Endothelial cell of umbilical vein (primary cell): ENCODE measurements around the gene PRKG1. TPM values are rescaled to one million over a fixed set of nuclear protein-coding genes. Genes with fewer than 3 reads are reported as not detected.

Source experiments
- BruUV-seq: library from RNA; stranded (reverse); fragments of 400-500 nt; replicated peaks from 2 replicates; lab custom pipeline; 2021; lab: Mats Ljungman, UMichigan
- CTCF ChIA-PET: fragments of 300-600, 350-600 bp; sonication (Branson Sonifier 250); formaldehyde crosslinking; loops from one replicate; lab custom pipeline; 2021; ENCODE audit warnings: antibody characterized with exemption, inconsistent platforms; lab: Charles Lee
- POLR2A ChIA-PET: fragments of 300-600, 350-600 bp; sonication (Branson Sonifier 250); formaldehyde crosslinking; loops from one replicate; lab custom pipeline; 2021; ENCODE audit warnings: antibody characterized with exemption, inconsistent platforms; lab: Charles Lee
- DNase-seq: peaks from one replicate; pipeline ENCODE4 v3.0.0-alpha.2; 2011; ENCODE audit warnings: low read depth, low spot score
- FAIRE-seq: peaks from 2 replicates; lab custom pipeline; 2011; peaks lifted over from hg19 to GRCh38; lab: Jason Lieb, UNC
- H2AFZ ChIP-seq: 2 replicates; pipeline ENCODE4 v1.6.0; 2012; ENCODE audit warnings: low read depth, low read length, control low read depth, inconsistent platforms
- H3K27ac ChIP-seq: 2 replicates; pipeline ENCODE4 v1.5.1; 2011; ENCODE audit warnings: low read depth, mild to moderate bottlenecking, control low read depth, low read length, moderate library complexity; ENCODE audit not compliant: insufficient read depth
- H3K27me3 ChIP-seq, 2 experiments: 2 replicates each; pipeline versions ENCODE4 v1.6.0 to v1.6.1; 2011; ENCODE audit warnings: low read length in 2 of 2, mixed read lengths in 1 of 2; ENCODE audit not compliant: control insufficient read depth in 2 of 2, insufficient read depth in 2 of 2
- H3K36me3 ChIP-seq, 2 experiments: 2 replicates in 1 of 2; 3 replicates in 1 of 2; pipeline ENCODE4 v1.5.1; 2011; ENCODE audit warnings: low read length in 2 of 2, mild to moderate bottlenecking in 1 of 2, moderate library complexity in 1 of 2; ENCODE audit not compliant: control insufficient read depth in 2 of 2, insufficient read depth in 2 of 2; ENCODE audit errors: extremely low read depth in 1 of 2
- H3K4me1 ChIP-seq: 3 replicates; pipeline ENCODE4 v1.5.1; 2011; ENCODE audit warnings: mild to moderate bottlenecking, low read length; ENCODE audit not compliant: control insufficient read depth, insufficient read depth; ENCODE audit errors: extremely low read depth
- H3K4me2 ChIP-seq: 2 replicates; pipeline ENCODE4 v1.6.1; 2011; ENCODE audit warnings: low read length, control low read depth, mixed read lengths; ENCODE audit not compliant: insufficient read depth
- H3K4me3 ChIP-seq, 3 experiments: fragments of 200-600 bp in 1 of 3; sonication (generic), shearing (Covaris generic) in 1 of 3; replicated peaks in 1 of 3; 2 replicates each; pipeline ENCODE4 v1.5.1; 2011 to 2016; ENCODE audit warnings: control low read depth in 3 of 3, low read length in 3 of 3, mild to moderate bottlenecking in 2 of 3, inconsistent platforms in 1 of 3, low read depth in 1 of 3, moderate library complexity in 1 of 3; ENCODE audit not compliant: insufficient read depth in 1 of 3
- H3K79me2 ChIP-seq: 2 replicates; pipeline ENCODE4 v1.6.0; 2012; ENCODE audit warnings: low read length, inconsistent platforms; ENCODE audit not compliant: control insufficient read depth, insufficient read depth
- H3K9ac ChIP-seq: replicated peaks from 2 replicates; pipeline ENCODE3; 2011; ENCODE audit warnings: low read length, control low read depth; ENCODE audit not compliant: insufficient read depth; ENCODE audit errors: extremely low read depth
- H3K9me1 ChIP-seq: replicated peaks from 3 replicates; pipeline ENCODE4 v1.6.0; 2011; ENCODE audit warnings: mild to moderate bottlenecking, low read length; ENCODE audit not compliant: control insufficient read depth, insufficient read depth; ENCODE audit errors: extremely low read depth
- H3K9me3 ChIP-seq: replicated peaks from 2 replicates; pipeline ENCODE4 v1.5.1; 2012; ENCODE audit warnings: low read length, inconsistent platforms; ENCODE audit not compliant: control insufficient read depth, insufficient read depth
- H4K20me1 ChIP-seq: replicated peaks from 2 replicates; pipeline ENCODE3; 2011; ENCODE audit warnings: mild to moderate bottlenecking, low read length; ENCODE audit not compliant: control insufficient read depth, insufficient read depth; ENCODE audit errors: extremely low read depth
- CTCF ChIP-seq, 2 donors: IDR thresholded peaks; 1 replicate in 1 of 2; 2 replicates in 1 of 2; pipeline ENCODE4 v1.5.1; 2011; ENCODE audit warnings: low read length in 2 of 2, mild to moderate bottlenecking in 2 of 2, moderate library complexity in 2 of 2, control low read depth in 1 of 2, inconsistent platforms in 1 of 2, low read depth in 1 of 2; ENCODE audit not compliant: insufficient read depth in 1 of 2; ENCODE audit errors: extremely low read depth in 1 of 2
- EZH2 ChIP-seq: IDR thresholded peaks from 2 replicates; pipeline ENCODE4 v1.6.1; 2012; ENCODE audit warnings: borderline replicate concordance, low read depth, mild to moderate bottlenecking, moderate library complexity, low read length, inconsistent platforms; ENCODE audit not compliant: severe bottlenecking
- FOS ChIP-seq: IDR thresholded peaks from 2 replicates; pipeline ENCODE4 v1.6.1; 2011; ENCODE audit warnings: mild to moderate bottlenecking, low read length, moderate library complexity, borderline replicate concordance; ENCODE audit not compliant: insufficient read depth
- GATA2 ChIP-seq: IDR thresholded peaks from 2 replicates; pipeline ENCODE4 v1.7.0; 2011; ENCODE audit warnings: low read depth, mild to moderate bottlenecking, moderate library complexity, mixed read lengths, low read length; ENCODE audit not compliant: insufficient read length, insufficient read depth
- JUN ChIP-seq: IDR thresholded peaks from 2 replicates; pipeline ENCODE4 v1.6.1; 2011; ENCODE audit warnings: borderline replicate concordance, low read depth; ENCODE audit not compliant: insufficient read length, insufficient read depth
- MAX ChIP-seq: IDR thresholded peaks from 2 replicates; pipeline ENCODE4 v1.6.1; 2011; ENCODE audit not compliant: insufficient read depth, insufficient read length
- MYC ChIP-seq: IDR thresholded peaks from one replicate; pipeline ENCODE4 v1.6.1; 2011; ENCODE audit warnings: mild to moderate bottlenecking, low read depth, low read length
- POLR2A ChIP-seq: IDR thresholded peaks from 2 replicates; pipeline ENCODE4 v1.6.1; 2012; ENCODE audit warnings: low read depth, mild to moderate bottlenecking, control low read depth, low read length
- POLR2AphosphoS5 ChIP-seq: IDR thresholded peaks from 2 replicates; pipeline ENCODE4 v1.6.1; 2012; ENCODE audit warnings: low read depth, mild to moderate bottlenecking, control low read depth, low read length, moderate library complexity; ENCODE audit not compliant: insufficient read depth
- dilution Hi-C: fragments of 300-500 bp; cut with MboI; formaldehyde crosslinking; loops from one replicate; pipeline ENCODE4 v1.15.0; 2019; ENCODE audit warnings: low sequenced_read_pairs; ENCODE audit not compliant: extremely low pct_ligation_motif_present
- intact Hi-C: fragments of 100-400 bp; cut with micrococcal nuclease; formaldehyde crosslinking; loops from one replicate; pipeline ENCODE4 v1.10.0; 2022
- polyA plus RNA-seq, 4 experiments: library from polyadenylated mRNA; depleted of rRNA in 3 of 4; stranded (reverse) in 3 of 4; unstranded in 1 of 4; fragments of >200 nt; gene quantifications; 2 replicates each; pipeline versions ENCODE4 v1.2.1 to v1.2.3, GENCODE V29; 2011 to 2012; ENCODE audit warnings: missing spikeins in 1 of 4
- total RNA-seq: library from RNA; stranded (reverse); gene quantifications from 2 replicates; pipeline ENCODE4 v1.2.3, GENCODE V29; 2021

Gene PRKG1
- total and polyA plus RNA-seq, 2 donors (not counting 3 experiments of a cell fraction or from before 2014, with no cell fraction given): 0.01 to 0.18 TPM

- BruUV-seq: no TSS peak
- FAIRE-seq: no peak
Measured at GRCh38 chr10:51228714-51229100, 154.4 kb downstream of the PRKG1 start.

More at GRCh38 chr10:51228714-51229100, 154.4 kb downstream of the PRKG1 start:
- Histone ChIP-seq H3K27ac (no peak overlapping the region), H3K27me3 (no peaks in the 10 kb centered on the region), H3K9me1 (no peaks in the 10 kb centered on the region), H3K9me3 (no peaks in the 10 kb centered on the region), H3K4me3 (no peak overlapping the region), H3K4me1 (no peaks in the 10 kb centered on the region), H4K20me1 (no peaks in the 10 kb centered on the region), H3K9ac (no peak overlapping the region), H3K36me3 (no peaks in the 10 kb centered on the region), H2AFZ (no peak overlapping the region), H3K4me2 (no peak overlapping the region), H3K79me2 (no peaks in the 10 kb centered on the region)
- POLR2A ChIA-PET: no interaction called here
- no peak for DNase-seq
- TF ChIP-seq MYC (no peak), FOS (no peak), POLR2A (no peak), MAX (no peak), EZH2 (no peak), GATA2 (no peak), POLR2AphosphoS5 (no peak), CTCF (IDR thresholded peaks at IDR 0.05; ENCODE audit: extremely low read depth in 1 of 2, insufficient read depth in 1 of 2, low read depth in 1 of 2, low read length in 2 of 2) (no peak), JUN (no peak)
- dilution Hi-C loops (no loop called here), intact Hi-C loops (no loop called here)
- CTCF ChIA-PET: interaction anchor here (2.0 kb wide), 1 partner anchor 18 kb away, joined by 4 read pairs; no protein-coding TSS in a partner anchor
